Fibroblast of lung (primary cell): ENCODE measurements around the gene TRERF1.

Source experiments
- EZH2 ChIP-seq: IDR thresholded peaks from 2 replicates; pipeline ENCODE4 v1.5.1; 2012; ENCODE audit warnings: low read length, control low read depth, mild to moderate bottlenecking; ENCODE audit errors: missing control alignments
- TF ChIP-seq, protein P1 (sequence below), 2 donors: IDR thresholded peaks in 1 of 2; conservative IDR thresholded peaks in 1 of 2; 1 replicate in 1 of 2; 2 replicates in 1 of 2; pipeline ENCODE4 v1.5.1; 2011 to 2012; ENCODE audit warnings: low read length in 2 of 2, control low read depth in 1 of 2, inconsistent platforms in 1 of 2, low read depth in 1 of 2, mild to moderate bottlenecking in 1 of 2

DNA sequence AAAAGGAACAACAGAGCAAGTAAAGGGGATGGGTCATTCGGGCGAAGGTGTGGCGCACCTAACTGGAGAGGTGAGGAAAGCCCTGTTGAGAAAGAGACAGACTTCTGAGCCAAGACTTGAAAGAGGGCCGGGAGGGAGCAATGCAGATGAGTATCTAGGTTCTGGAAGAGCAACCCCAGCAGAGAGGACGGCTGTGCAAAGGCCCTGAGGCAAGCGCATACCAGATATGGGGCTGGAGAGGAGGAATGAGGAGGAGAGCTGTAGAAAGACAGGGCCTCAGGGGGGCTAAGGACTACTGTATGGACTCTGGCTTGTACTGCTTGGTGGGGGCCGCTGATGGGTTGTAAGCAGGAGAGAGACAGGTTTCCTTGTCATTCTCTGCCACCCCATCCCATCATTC, 21.9 kb downstream of the TRERF1 start:
- TF ChIP-seq, protein P1, sequence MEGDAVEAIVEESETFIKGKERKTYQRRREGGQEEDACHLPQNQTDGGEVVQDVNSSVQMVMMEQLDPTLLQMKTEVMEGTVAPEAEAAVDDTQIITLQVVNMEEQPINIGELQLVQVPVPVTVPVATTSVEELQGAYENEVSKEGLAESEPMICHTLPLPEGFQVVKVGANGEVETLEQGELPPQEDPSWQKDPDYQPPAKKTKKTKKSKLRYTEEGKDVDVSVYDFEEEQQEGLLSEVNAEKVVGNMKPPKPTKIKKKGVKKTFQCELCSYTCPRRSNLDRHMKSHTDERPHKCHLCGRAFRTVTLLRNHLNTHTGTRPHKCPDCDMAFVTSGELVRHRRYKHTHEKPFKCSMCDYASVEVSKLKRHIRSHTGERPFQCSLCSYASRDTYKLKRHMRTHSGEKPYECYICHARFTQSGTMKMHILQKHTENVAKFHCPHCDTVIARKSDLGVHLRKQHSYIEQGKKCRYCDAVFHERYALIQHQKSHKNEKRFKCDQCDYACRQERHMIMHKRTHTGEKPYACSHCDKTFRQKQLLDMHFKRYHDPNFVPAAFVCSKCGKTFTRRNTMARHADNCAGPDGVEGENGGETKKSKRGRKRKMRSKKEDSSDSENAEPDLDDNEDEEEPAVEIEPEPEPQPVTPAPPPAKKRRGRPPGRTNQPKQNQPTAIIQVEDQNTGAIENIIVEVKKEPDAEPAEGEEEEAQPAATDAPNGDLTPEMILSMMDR (conservative IDR thresholded peaks at IDR 0.05 in 1 of 2, IDR thresholded peaks at IDR 0.05 in 1 of 2; ENCODE audit: low read depth in 1 of 2, low read length in 2 of 2), result no peak
- no peak for TF ChIP-seq EZH2
